Rectal smooth muscle tissue (tissue), 1 donor: Measurements from ENCODE around the gene TGFBR1.
"Not testable (repeated sequence)": the region's sequence is repeated elsewhere in the genome, so short reads cannot be mapped to it uniquely, and the experiment has no call there.

Experiments used
- H3K27ac ChIP-seq: one replicate; pipeline ENCODE4 v1.7.0; 2013; ENCODE audit warnings: low read depth, low read length, inconsistent platforms
- H3K27me3 ChIP-seq: one replicate; pipeline ENCODE4 v1.7.0; 2013; ENCODE audit warnings: low read length; ENCODE audit not compliant: control insufficient read depth, insufficient read depth
- H3K36me3 ChIP-seq: one replicate; pipeline ENCODE4 v1.7.0; 2013; ENCODE audit warnings: low read length; ENCODE audit not compliant: control insufficient read depth, insufficient read depth
- H3K4me1 ChIP-seq: one replicate; pipeline ENCODE4 v1.7.0; 2013; ENCODE audit warnings: low read length; ENCODE audit not compliant: control insufficient read depth, insufficient read depth
- H3K4me3 ChIP-seq: one replicate; pipeline ENCODE4 v1.7.0; 2013; ENCODE audit warnings: low read length
- H3K9ac ChIP-seq: one replicate; pipeline ENCODE4 v1.7.0; 2013; ENCODE audit warnings: low read length

Gene TGFBR1

DNA sequence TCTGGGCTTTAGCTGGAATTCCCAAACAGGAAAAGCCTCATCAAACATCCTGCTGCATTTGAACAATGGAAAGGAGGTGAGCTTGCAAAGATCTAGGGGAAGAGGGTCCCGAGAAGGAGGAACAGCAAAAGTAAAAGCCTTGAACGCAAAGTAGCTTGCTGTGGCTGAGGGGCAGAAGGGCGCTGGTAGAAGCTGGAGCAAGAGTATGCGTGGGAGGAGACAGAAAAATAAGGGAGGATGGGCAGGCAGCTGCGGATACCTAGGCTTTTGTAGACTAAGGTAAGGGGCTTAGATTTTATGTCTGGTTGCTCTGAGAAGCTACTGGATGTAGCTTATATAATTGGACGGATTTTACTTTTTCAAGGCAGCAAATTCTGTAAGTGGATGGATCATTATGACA is 21.9 kb upstream of the TGFBR1 start:
- no peaks in the 10 kb centered on the region for H3K4me1 ChIP-seq
- no peak overlapping the region for H3K4me3 ChIP-seq
- no peaks in the 10 kb centered on the region for H3K36me3 ChIP-seq
- no peaks in the 10 kb centered on the region for H3K27me3 ChIP-seq
- no peak overlapping the region for H3K27ac ChIP-seq
- H3K9ac ChIP-seq: no peak overlapping the region

GRCh38 chr9:99085949-99086948 is 18.7 kb upstream of the TGFBR1 start:
- Histone ChIP-seq H3K4me1 (no peaks in the 10 kb centered on the region), H3K27ac (peak overlapping the region; percentile 6), H3K9ac (no peak overlapping the region), H3K36me3 (no peaks in the 10 kb centered on the region), H3K4me3 (no peak overlapping the region), H3K27me3 (no peaks in the 10 kb centered on the region)

DNA sequence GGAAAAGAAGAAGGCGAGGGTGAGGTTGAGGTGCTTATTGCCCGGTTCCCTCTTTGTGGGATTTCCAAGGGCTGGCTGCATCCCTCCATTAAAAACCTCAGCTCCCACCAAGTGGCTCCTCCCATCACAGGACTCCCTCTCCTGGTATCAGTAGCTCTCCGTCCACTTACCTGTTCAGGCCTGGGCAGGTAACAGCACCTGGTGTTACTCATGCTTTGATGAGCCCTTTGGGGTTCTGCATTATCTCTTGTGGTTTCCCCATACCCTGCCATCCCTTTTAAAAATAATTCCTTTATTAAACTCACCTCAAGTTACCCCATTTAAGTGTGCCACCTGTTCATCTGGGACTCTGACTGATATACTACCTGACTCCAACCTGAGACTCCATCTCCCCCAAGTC is 17.5 kb upstream of the TGFBR1 start:
- H3K36me3 ChIP-seq: no peaks in the 10 kb centered on the region
- no peak overlapping the region for H3K4me3 ChIP-seq
- H3K27ac ChIP-seq: no peak overlapping the region
- no peaks in the 10 kb centered on the region for H3K4me1 ChIP-seq
- H3K9ac ChIP-seq: no peak overlapping the region
- H3K27me3 ChIP-seq: no peaks in the 10 kb centered on the region

DNA sequence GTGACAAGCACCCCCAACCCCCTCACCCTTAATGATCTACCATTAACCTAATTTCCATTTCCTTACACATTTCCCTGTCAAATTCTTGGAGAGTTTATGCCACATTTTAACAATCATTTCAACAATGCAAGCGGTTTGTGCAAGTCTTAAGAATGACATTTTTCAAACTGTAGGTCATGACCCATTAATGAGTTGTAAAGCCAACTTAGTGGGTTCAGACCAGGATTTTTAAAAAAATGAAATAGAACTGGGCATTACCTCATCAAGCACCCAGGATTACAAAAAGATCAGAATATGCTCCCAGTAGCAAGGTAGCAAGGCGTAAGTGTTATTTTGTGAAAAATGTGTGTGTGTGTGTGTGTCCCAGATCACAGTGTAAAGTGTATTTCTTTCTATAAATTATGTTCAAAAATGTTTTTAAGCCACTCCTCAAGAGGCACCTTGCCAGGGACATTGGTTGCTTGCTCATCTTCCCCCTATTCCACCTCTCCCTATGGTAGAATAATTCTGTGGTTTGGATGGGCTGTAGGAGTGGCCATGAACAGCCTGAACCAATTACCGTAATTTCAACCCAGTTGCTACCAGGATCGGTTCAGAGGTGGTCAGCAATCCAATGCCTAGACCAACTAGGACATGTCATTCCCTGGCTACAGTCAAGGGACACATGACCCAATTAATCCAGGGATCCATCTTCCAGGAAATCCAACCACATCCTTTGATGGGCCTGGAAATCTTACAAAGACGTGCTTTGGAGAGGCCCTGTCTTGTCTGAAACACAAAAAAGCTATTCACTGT is 14.4 kb upstream of the TGFBR1 start:
- no peaks in the 10 kb centered on the region for H3K36me3 ChIP-seq
- no peak overlapping the region for H3K9ac ChIP-seq
- H3K4me3 ChIP-seq: no peak overlapping the region
- H3K27ac ChIP-seq: no peak overlapping the region
- no peaks in the 10 kb centered on the region for H3K4me1 ChIP-seq
- no peaks in the 10 kb centered on the region for H3K27me3 ChIP-seq

- Histone ChIP-seq H3K4me3 (no peak overlapping the region), H3K27me3 (no peaks in the 10 kb centered on the region), H3K27ac (no peak overlapping the region), H3K4me1 (no peaks in the 10 kb centered on the region), H3K36me3 (no peaks in the 10 kb centered on the region), H3K9ac (no peak overlapping the region)
Measured at GRCh38 chr9:99092643-99093491, 12.0 kb upstream of the TGFBR1 start.

- H3K4me1 ChIP-seq: no peaks in the 10 kb centered on the region
- no peaks in the 10 kb centered on the region for H3K36me3 ChIP-seq
- no peak overlapping the region for H3K9ac ChIP-seq
- no peak overlapping the region for H3K27ac ChIP-seq
- no peak overlapping the region for H3K4me3 ChIP-seq
- H3K27me3 ChIP-seq: no peaks in the 10 kb centered on the region
Measured at GRCh38 chr9:99093492-99093791, 11.5 kb upstream of the TGFBR1 start.

DNA sequence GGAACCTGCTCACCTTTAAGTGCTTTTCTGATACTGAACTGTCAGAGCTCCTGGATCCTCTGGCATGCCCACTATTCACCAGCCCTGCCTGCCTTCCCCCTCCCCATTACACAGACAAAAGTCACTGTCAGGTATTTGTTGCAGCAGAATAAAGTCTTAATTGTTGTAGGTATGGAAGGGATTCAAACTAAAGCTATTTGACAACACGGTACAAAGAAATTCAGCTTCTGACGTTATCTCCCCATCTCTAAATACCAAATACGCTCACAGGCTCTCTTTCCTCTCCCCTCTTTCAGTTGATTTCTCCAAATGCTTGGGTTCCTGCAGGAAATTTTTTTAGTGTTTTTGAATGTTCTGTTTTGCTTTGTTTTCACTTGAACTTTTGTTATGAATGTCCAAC is 9.3 kb upstream of the TGFBR1 start:
- no peaks in the 10 kb centered on the region for H3K36me3 ChIP-seq
- H3K9ac ChIP-seq: no peak overlapping the region
- no peaks in the 10 kb centered on the region for H3K27me3 ChIP-seq
- H3K4me1 ChIP-seq: no peaks in the 10 kb centered on the region
- no peak overlapping the region for H3K4me3 ChIP-seq
- H3K27ac ChIP-seq: no peak overlapping the region

DNA sequence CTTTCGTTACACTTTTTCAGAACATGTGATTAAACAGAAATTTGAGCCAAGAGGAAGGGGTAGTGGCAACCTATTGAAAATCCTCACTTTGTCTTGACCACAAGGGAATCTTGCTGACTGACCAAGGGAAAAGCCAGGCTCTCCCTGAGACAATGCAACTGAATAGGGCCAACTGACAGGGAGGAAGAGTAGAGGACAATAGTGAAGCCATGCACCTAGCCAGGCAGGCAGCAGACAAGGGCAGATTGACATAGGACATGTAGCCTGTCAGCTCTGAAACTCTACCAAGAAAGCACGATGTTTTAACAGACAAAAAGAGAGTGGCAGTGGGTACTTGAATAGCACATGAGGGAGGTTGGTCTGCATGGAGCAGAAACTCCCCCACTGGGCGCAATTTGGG is 8.5 kb upstream of the TGFBR1 start:
- H3K27me3 ChIP-seq: no peaks in the 10 kb centered on the region
- H3K27ac ChIP-seq: no peak overlapping the region
- H3K36me3 ChIP-seq: no peaks in the 10 kb centered on the region
- no peak overlapping the region for H3K9ac ChIP-seq
- no peak overlapping the region for H3K4me3 ChIP-seq
- no peaks in the 10 kb centered on the region for H3K4me1 ChIP-seq

- not testable (repeated sequence) for H3K27me3 ChIP-seq, H3K4me3 ChIP-seq, H3K27ac ChIP-seq, H3K36me3 ChIP-seq, H3K9ac ChIP-seq
- H3K4me1 ChIP-seq: peaks cover 17% of the 10 kb centered on the region
Measured at GRCh38 chr9:99099806-99100585, 4.9 kb upstream of the TGFBR1 start.

DNA sequence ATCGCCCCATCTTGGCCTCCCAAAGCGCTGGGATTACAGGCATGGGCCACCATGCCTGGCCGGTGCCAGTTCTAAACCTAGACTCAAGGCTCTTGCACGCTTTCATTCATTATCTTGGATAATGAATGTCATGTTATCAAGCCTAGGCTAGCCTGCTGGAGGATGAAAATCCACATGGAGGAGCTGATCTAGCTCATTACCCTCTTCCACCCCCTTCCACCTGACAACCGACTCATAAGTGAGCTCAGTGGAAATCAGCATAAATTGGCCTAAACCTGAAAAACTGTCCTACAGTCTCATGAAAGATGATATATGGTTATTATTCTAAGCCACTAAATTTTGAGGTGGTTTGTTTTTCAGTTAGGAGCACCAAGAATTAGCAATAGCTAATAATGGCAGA is 3.6 kb upstream of the TGFBR1 start:
- H3K4me1 ChIP-seq: peaks cover 18% of the 10 kb centered on the region
- H3K36me3 ChIP-seq: no peaks in the 10 kb centered on the region
- no peaks in the 10 kb centered on the region for H3K27me3 ChIP-seq
- no peak overlapping the region for H3K9ac ChIP-seq
- no peak overlapping the region for H3K27ac ChIP-seq
- H3K4me3 ChIP-seq: no peak overlapping the region

- H3K4me1 ChIP-seq: peaks cover 21% of the 10 kb centered on the region
- H3K36me3 ChIP-seq: no peaks in the 10 kb centered on the region
- H3K4me3 ChIP-seq: no peak overlapping the region
- H3K27ac ChIP-seq: peak overlapping the region; percentile 96
- no peaks in the 10 kb centered on the region for H3K27me3 ChIP-seq
- H3K9ac ChIP-seq: no peak overlapping the region
Measured at GRCh38 chr9:99101812-99102211, 3.1 kb upstream of the TGFBR1 start.
